SK-N-SH treated with all-trans-retinoic acid at 6 μM for 48 hours (cell line): ENCODE data around the gene DOCK4.
"Not testable (repeated sequence)": the region's sequence is repeated elsewhere in the genome, so short reads cannot be mapped to it uniquely, and the experiment has no call there.

ENCODE experiments used
- BACH2 ChIP-seq: fragments of 250-450 bp; sonication (Bioruptor Pico); IDR thresholded peaks from 2 replicates; pipeline ENCODE4 v1.9.0; 2021; ENCODE audit warnings: mild to moderate bottlenecking, borderline replicate concordance
- ISL1 ChIP-seq: fragments of 250-450 bp; sonication (Bioruptor Pico); IDR thresholded peaks from 2 replicates; pipeline ENCODE4 v2.1.2; 2022; ENCODE audit warnings: mild to moderate bottlenecking, moderate library complexity
- PATZ1 ChIP-seq: fragments of 250-450 bp; sonication (Bioruptor Pico); IDR thresholded peaks from 2 replicates; pipeline ENCODE4 v1.8.0; 2020; ENCODE audit warnings: mild to moderate bottlenecking, moderate library complexity, borderline replicate concordance
- SNAI2 ChIP-seq: fragments of 250-450 bp; sonication (Bioruptor Pico); IDR thresholded peaks from 2 replicates; pipeline ENCODE4 v1.5.0; 2020; ENCODE audit warnings: mild to moderate bottlenecking, moderate library complexity
- TCF4 ChIP-seq: fragments of 250-450 bp; sonication (Bioruptor Pico); IDR thresholded peaks from 2 replicates; pipeline ENCODE4 v1.8.0; 2021; ENCODE audit warnings: mild to moderate bottlenecking, moderate library complexity, borderline replicate concordance
- TOX ChIP-seq: fragments of 250-450 bp; sonication (Bioruptor Pico); IDR thresholded peaks from 2 replicates; pipeline ENCODE4 v1.8.0; 2021; ENCODE audit warnings: mild to moderate bottlenecking, moderate library complexity, borderline replicate concordance
- ZNF70 ChIP-seq: fragments of 450-650 bp; formaldehyde crosslinking; IDR thresholded peaks from 2 replicates; pipeline ENCODE4 v1.5.0; 2020; ENCODE audit warnings: mild to moderate bottlenecking, moderate library complexity

- TF ChIP-seq PATZ1 (CRISPR knock-in tag); TOX; ZNF70 (CRISPR knock-in tag); ISL1; TCF4; BACH2; SNAI2 (CRISPR knock-in tag): not testable (repeated sequence)
Measured at GRCh38 chr7:111917404-111917803, 288.8 kb downstream of the DOCK4 start.
